Measurements from ENCODE around the gene PPP2R3A. TPM values are rescaled to one million over a fixed set of nuclear protein-coding genes. Genes with fewer than 3 reads are reported as not detected.

The PPP2R3A gene
- total and polyA plus RNA-seq, 2 of the 4 experiments (the other 2 are of a cell fraction) = 11.3 to 37.3 TPM

GRCh38 chr3:136136454-136136853, 170.9 kb downstream of the PPP2R3A start:
- intact Hi-C loops (cut with micrococcal nuclease) (no loop called here), in situ Hi-C loops (cut with MboI; ENCODE audit: low sequenced_read_pairs) (no loop called here), dilution Hi-C loops (cut with HindIII; ENCODE audit: low sequenced_read_pairs, unreplicated experiment) (no loop called here)
- Histone ChIP-seq H2AK9ac (replicated peaks; ENCODE audit: low read depth, low read length, poor library complexity) (no peak overlapping the region), H3K14ac (replicated peaks; ENCODE audit: low read depth, low read length) (no peak overlapping the region), H3K9me1 (ENCODE audit: insufficient read depth, low read length) (peaks cover 7% of the 10 kb centered on the region; the same call in 1 of the 2 replicates), H3K27ac (ENCODE audit: insufficient read depth, low read length) (no peak overlapping the region), H3K4ac (ENCODE audit: low read depth, low read length) (no peak overlapping the region), H4K91ac (ENCODE audit: insufficient read depth, low read depth, low read length) (no peak overlapping the region), H2BK20ac (ENCODE audit: low read depth, low read length) (no peak overlapping the region), H3K27me3 (ENCODE audit: control insufficient read depth, insufficient read depth, low read length) (no peaks in the 10 kb centered on the region), H2BK120ac (ENCODE audit: low read depth, low read length) (no peak overlapping the region), H2BK15ac (ENCODE audit: low read depth, low read length) (no peak overlapping the region), H4K8ac (ENCODE audit: low read depth in 2 of 2, low read length in 2 of 2) (no peak overlapping the region), H2AK5ac (ENCODE audit: low read depth, low read length) (no peak overlapping the region), H3K9me3 (ENCODE audit: control insufficient read depth, insufficient read depth, low read length) (no peaks in the 10 kb centered on the region), H3K9ac (ENCODE audit: low read depth, low read length) (no peak overlapping the region), H4K20me1 (ENCODE audit: insufficient read depth, low read length) (no peaks in the 10 kb centered on the region), H3K4me1 (ENCODE audit: control insufficient read depth, insufficient read depth, low read length) (no peaks in the 10 kb centered on the region), H3K79me1 (ENCODE audit: low read depth in 1 of 2, low read length in 2 of 2) (peaks cover under 1 to 21% of the 10 kb centered on the region in 2 experiments; a peak in 3 of 4 replicates), H3K23ac (ENCODE audit: low read depth, low read length) (no peak overlapping the region), H2AFZ (replicated peaks; ENCODE audit: low read length, poor library complexity) (no peak overlapping the region), H3K36me3 (ENCODE audit: control insufficient read depth, insufficient read depth, low read length) (no peaks in the 10 kb centered on the region), H2BK5ac (ENCODE audit: low read depth, low read length, poor library complexity, severe bottlenecking) (no peak overlapping the region), H3K4me3 (ENCODE audit: insufficient read depth, low read depth, low read length) (no peak overlapping the region), H4K5ac (ENCODE audit: low read depth, low read length) (no peak overlapping the region), H3K18ac (ENCODE audit: low read depth, low read length) (no peak overlapping the region), H3K4me2 (ENCODE audit: low read depth, low read length) (no peak overlapping the region), H3K56ac (ENCODE audit: extremely low read depth, insufficient read depth, low read length) (no peak overlapping the region)
- no peak for ATAC-seq (ENCODE audit: low read depth)
- POLR2A ChIA-PET (ENCODE audit: unreplicated experiment) = no interaction called here
- CTCF ChIA-PET = no interaction called here
- TF ChIP-seq RCOR1 (IDR thresholded peaks at IDR 0.05; ENCODE audit: insufficient replicate concordance, low read length) (no peak), ELK1 (IDR thresholded peaks at IDR 0.05; ENCODE audit: borderline replicate concordance, low read depth, low read length) (no peak), SMC3 (IDR thresholded peaks at IDR 0.05; ENCODE audit: low read depth, low read length) (no peak), BHLHE40 (IDR thresholded peaks at IDR 0.05; ENCODE audit: low read depth, low read length) (no peak)
- TF ChIP-seq, protein P1, sequence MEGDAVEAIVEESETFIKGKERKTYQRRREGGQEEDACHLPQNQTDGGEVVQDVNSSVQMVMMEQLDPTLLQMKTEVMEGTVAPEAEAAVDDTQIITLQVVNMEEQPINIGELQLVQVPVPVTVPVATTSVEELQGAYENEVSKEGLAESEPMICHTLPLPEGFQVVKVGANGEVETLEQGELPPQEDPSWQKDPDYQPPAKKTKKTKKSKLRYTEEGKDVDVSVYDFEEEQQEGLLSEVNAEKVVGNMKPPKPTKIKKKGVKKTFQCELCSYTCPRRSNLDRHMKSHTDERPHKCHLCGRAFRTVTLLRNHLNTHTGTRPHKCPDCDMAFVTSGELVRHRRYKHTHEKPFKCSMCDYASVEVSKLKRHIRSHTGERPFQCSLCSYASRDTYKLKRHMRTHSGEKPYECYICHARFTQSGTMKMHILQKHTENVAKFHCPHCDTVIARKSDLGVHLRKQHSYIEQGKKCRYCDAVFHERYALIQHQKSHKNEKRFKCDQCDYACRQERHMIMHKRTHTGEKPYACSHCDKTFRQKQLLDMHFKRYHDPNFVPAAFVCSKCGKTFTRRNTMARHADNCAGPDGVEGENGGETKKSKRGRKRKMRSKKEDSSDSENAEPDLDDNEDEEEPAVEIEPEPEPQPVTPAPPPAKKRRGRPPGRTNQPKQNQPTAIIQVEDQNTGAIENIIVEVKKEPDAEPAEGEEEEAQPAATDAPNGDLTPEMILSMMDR (conservative IDR thresholded peaks at IDR 0.05; ENCODE audit: low read depth, low read length) = no peak
- 100% methylated on average over 1 of the region's 2 CpGs; no CpG with 5 or more reads in 1 of the 2 experiments for WGBS, 2 experiments (ENCODE audit: extremely low coverage in 2 of 2, insufficient read length in 1 of 2)
- DNase-seq = no peak
- BruUV-seq (replicated peaks) = no TSS peak
